ENCODE measurements around the gene MSI2.

- TF ChIP-seq, protein P1, sequence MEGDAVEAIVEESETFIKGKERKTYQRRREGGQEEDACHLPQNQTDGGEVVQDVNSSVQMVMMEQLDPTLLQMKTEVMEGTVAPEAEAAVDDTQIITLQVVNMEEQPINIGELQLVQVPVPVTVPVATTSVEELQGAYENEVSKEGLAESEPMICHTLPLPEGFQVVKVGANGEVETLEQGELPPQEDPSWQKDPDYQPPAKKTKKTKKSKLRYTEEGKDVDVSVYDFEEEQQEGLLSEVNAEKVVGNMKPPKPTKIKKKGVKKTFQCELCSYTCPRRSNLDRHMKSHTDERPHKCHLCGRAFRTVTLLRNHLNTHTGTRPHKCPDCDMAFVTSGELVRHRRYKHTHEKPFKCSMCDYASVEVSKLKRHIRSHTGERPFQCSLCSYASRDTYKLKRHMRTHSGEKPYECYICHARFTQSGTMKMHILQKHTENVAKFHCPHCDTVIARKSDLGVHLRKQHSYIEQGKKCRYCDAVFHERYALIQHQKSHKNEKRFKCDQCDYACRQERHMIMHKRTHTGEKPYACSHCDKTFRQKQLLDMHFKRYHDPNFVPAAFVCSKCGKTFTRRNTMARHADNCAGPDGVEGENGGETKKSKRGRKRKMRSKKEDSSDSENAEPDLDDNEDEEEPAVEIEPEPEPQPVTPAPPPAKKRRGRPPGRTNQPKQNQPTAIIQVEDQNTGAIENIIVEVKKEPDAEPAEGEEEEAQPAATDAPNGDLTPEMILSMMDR (conservative IDR thresholded peaks at IDR 0.05; ENCODE audit: low read length), result no peak
- no peak for TF ChIP-seq EZH2phosphoT487 (IDR thresholded peaks at IDR 0.05; ENCODE audit: borderline replicate concordance, low read depth, low read length)
Measured at GRCh38 chr17:57651451-57651850, 395.1 kb downstream of the MSI2 start.
